ENCODE data around the gene GSK3B.
A peak's percentile ranks its signal among the peaks of the same experiment; 100 is the strongest.
"Not testable (repeated sequence)": the region's sequence is repeated elsewhere in the genome, so short reads cannot be mapped to it uniquely, and the experiment has no call there.

The GSK3B gene

GRCh38 chr3:119990888-119991287, 103.4 kb downstream of the GSK3B start:
- no peak for DNase-seq

GRCh38 chr3:119989981-119990655, 104.1 kb downstream of the GSK3B start:
- DNase-seq, result no peak

- not testable (repeated sequence) for DNase-seq
These were observed 107.4 kb downstream of the GSK3B start for GRCh38 chr3:119986812-119987211.

GRCh38 chr3:119981386-119981785, 112.9 kb downstream of the GSK3B start:
- DNase-seq, result no peak

GRCh38 chr3:119978554-119979208, 115.6 kb downstream of the GSK3B start:
- DNase-seq, result no peak

GRCh38 chr3:119977353-119977752, 116.9 kb downstream of the GSK3B start:
- no peak for DNase-seq

- no peak for DNase-seq
These were observed 118.0 kb downstream of the GSK3B start for GRCh38 chr3:119976214-119976613.

GRCh38 chr3:119974656-119975055, 119.6 kb downstream of the GSK3B start:
- DNase-seq, result no peak

- DNase-seq, result no peak
These were observed 121.1 kb downstream of the GSK3B start for GRCh38 chr3:119973018-119973646.

- no peak for DNase-seq
These were observed 124.5 kb downstream of the GSK3B start for GRCh38 chr3:119969759-119970158.

- no peak for DNase-seq
These were observed 126.8 kb downstream of the GSK3B start for GRCh38 chr3:119967353-119968006.

GRCh38 chr3:119965692-119966091, 128.6 kb downstream of the GSK3B start:
- no peak for DNase-seq

GRCh38 chr3:119964294-119964693, 130.0 kb downstream of the GSK3B start:
- DNase-seq, result no peak

- DNase-seq, result no peak
These were observed 138.3 kb downstream of the GSK3B start for GRCh38 chr3:119955972-119956371.

- DNase-seq, result no peak
These were observed 143.5 kb downstream of the GSK3B start for GRCh38 chr3:119950666-119951325.

- no peak for DNase-seq
These were observed 149.0 kb downstream of the GSK3B start for GRCh38 chr3:119945291-119945690.

- no peak for DNase-seq
These were observed 150.2 kb downstream of the GSK3B start for GRCh38 chr3:119944091-119944490.

GRCh38 chr3:119939077-119939476, 155.2 kb downstream of the GSK3B start:
- no peak for DNase-seq

GRCh38 chr3:119937229-119937628, 157.0 kb downstream of the GSK3B start:
- peak; percentile 15 for DNase-seq

GRCh38 chr3:119934249-119934648, 160.0 kb downstream of the GSK3B start:
- no peak for DNase-seq

- DNase-seq, result no peak
These were observed 161.0 kb downstream of the GSK3B start for GRCh38 chr3:119933207-119933606.

- DNase-seq, result no peak
These were observed 164.0 kb downstream of the GSK3B start for GRCh38 chr3:119930286-119930685.

- DNase-seq, result no peak
These were observed 167.1 kb downstream of the GSK3B start for GRCh38 chr3:119927190-119927589.
